Tibial artery (tissue), 4 donors: ENCODE data around the gene RCSD1.

Experiments
- DNase-seq, 2 donors: peaks; one replicate each; pipeline ENCODE4 v3.0.0-alpha.2; 2019
- H3K27ac ChIP-seq, 2 donors: fragments of 200-600 bp; sonication (generic) in 1 of 2; 1 replicate in 1 of 2; 2 replicates in 1 of 2; pipeline ENCODE4 v1.5.1; 2018 to 2019; ENCODE audit warnings: mild to moderate bottlenecking in 1 of 2
- H3K27me3 ChIP-seq, 2 donors: fragments of 200-600 bp; sonication (generic) in 1 of 2; one replicate each; pipeline versions ENCODE4 v1.5.1 to v1.6.0; 2016 to 2019
- H3K36me3 ChIP-seq, 3 donors: fragments of 200-600 bp; sonication (generic) in 2 of 3; one replicate each; pipeline ENCODE4 v1.5.1; 2016 to 2019; ENCODE audit warnings: mild to moderate bottlenecking in 2 of 3
- H3K4me1 ChIP-seq, 4 donors: fragments of 200-600 bp; sonication (generic) in 2 of 4; 1 replicate in 3 of 4; 2 replicates in 1 of 4; pipeline ENCODE4 v1.5.1; 2016 to 2019
- H3K4me3 ChIP-seq, 2 donors: fragments of 200-600 bp; sonication (generic) in 1 of 2; 1 replicate in 1 of 2; 2 replicates in 1 of 2; pipeline ENCODE4 v1.5.1; 2018 to 2019; ENCODE audit warnings: mild to moderate bottlenecking in 2 of 2
- H3K9me3 ChIP-seq, 3 donors: fragments of 200-600 bp; sonication (generic) in 1 of 3; one replicate each; pipeline ENCODE4 v1.5.1; 2016 to 2019
- intact Hi-C: fragments of 100-400 bp; cut with DNase I; formaldehyde crosslinking; loops from one replicate; pipeline ENCODE4 v1.15.0; 2023; ENCODE audit warnings: low total_unique reads
- TF ChIP-seq, protein P1 (sequence below), 2 experiments: fragments of 200-600 bp in 1 of 2; fragments of 450-650 bp in 1 of 2; IDR thresholded peaks; one replicate each; pipeline ENCODE4 v1.5.1; 2017 to 2019; ENCODE audit warnings: antibody characterized with exemption in 2 of 2, mild to moderate bottlenecking in 1 of 2, moderate library complexity in 1 of 2

Gene RCSD1

DNA sequence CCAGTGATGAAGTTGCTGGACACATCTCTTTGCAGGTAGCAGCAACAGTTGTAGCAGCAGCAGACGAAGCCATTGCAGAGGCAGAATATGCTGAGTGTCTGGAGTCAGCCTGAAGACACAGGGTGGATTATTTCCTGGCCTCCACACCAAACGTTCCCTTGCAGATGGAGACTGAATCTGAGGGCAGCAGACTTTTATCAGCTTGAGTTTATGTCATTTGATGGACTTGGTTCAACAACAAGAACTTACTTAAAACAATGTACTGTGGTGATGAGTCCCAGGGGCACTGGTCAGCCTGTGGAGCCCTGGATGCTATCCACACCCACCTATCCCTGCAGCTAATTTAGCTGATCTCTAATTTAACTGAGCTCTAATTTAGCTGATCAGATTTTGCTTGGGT, 74.7 kb downstream of the RCSD1 start:
- Histone ChIP-seq H3K9me3 (no peaks in the 10 kb centered on the region), H3K27me3 (no peaks in the 10 kb centered on the region), H3K36me3 (peaks cover 0 to 10% (median 5%) of the 10 kb centered on the region in 3 donors), H3K27ac (no peak overlapping the region), H3K4me1 (peaks cover 0 to 7% (median 0%) of the 10 kb centered on the region in 4 donors), H3K4me3 (no peak overlapping the region)
- DNase-seq = no peak
- TF ChIP-seq, protein P1, sequence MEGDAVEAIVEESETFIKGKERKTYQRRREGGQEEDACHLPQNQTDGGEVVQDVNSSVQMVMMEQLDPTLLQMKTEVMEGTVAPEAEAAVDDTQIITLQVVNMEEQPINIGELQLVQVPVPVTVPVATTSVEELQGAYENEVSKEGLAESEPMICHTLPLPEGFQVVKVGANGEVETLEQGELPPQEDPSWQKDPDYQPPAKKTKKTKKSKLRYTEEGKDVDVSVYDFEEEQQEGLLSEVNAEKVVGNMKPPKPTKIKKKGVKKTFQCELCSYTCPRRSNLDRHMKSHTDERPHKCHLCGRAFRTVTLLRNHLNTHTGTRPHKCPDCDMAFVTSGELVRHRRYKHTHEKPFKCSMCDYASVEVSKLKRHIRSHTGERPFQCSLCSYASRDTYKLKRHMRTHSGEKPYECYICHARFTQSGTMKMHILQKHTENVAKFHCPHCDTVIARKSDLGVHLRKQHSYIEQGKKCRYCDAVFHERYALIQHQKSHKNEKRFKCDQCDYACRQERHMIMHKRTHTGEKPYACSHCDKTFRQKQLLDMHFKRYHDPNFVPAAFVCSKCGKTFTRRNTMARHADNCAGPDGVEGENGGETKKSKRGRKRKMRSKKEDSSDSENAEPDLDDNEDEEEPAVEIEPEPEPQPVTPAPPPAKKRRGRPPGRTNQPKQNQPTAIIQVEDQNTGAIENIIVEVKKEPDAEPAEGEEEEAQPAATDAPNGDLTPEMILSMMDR (IDR thresholded peaks at IDR 0.05) = no peak
- intact Hi-C loops = no loop called here

DNA sequence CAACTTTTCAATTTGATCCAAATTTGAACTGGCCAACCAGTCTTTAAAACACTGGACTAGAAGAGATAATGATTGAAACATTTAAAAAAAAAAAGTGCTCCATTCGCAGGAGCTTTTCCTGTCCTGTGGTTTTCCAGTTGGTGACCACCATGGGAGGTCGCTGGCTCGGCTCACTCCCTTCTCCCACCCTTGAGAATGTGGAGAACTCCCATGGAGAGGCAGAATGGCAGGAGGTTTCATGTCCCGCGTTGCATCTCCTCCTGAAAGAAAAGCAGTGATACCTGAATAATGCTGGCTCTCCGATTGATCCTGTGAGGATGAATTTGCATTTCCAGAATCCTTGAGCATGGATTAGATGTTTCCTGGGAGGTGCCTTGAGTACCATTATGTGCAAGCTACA, 75.2 kb downstream of the RCSD1 start:
- Histone ChIP-seq H3K36me3 (peaks cover 0 to 10% (median 5%) of the 10 kb centered on the region in 3 donors), H3K27ac (no peak overlapping the region), H3K27me3 (no peaks in the 10 kb centered on the region), H3K4me3 (no peak overlapping the region), H3K4me1 (peaks cover 0 to 7% (median 0%) of the 10 kb centered on the region in 4 donors), H3K9me3 (no peaks in the 10 kb centered on the region)
- TF ChIP-seq, protein P1 (IDR thresholded peaks at IDR 0.05) = no peak
- intact Hi-C loops = no loop called here
- DNase-seq = no peak

DNA sequence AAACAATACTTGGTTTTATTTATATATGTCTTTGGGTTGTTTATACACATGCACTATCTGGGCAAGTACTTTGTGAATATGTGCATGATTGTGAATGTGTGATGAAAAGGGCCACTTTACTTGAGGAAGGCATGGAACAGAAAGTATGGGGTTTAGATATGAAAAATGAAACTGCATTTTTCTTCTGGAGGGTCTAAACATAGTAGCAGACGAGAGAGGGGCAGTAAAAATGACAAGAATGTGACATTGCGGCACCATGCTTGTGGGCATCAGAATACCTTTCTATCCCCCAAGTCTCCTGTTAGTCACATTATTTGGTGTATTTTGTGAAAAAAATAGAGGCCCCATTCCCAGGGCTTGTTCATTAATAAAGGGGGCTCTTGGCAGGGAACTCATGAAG, 76.3 kb downstream of the RCSD1 start:
- DNase-seq = no peak
- Histone ChIP-seq H3K4me3 (no peak overlapping the region), H3K9me3 (no peaks in the 10 kb centered on the region), H3K27me3 (no peaks in the 10 kb centered on the region), H3K4me1 (peaks cover 0 to 4% (median 2%) of the 10 kb centered on the region in 4 donors), H3K36me3 (peaks cover 0 to 10% (median 5%) of the 10 kb centered on the region in 3 donors), H3K27ac (no peak overlapping the region)
- intact Hi-C loops = no loop called here
- TF ChIP-seq, protein P1 (IDR thresholded peaks at IDR 0.05) = no peak

DNA sequence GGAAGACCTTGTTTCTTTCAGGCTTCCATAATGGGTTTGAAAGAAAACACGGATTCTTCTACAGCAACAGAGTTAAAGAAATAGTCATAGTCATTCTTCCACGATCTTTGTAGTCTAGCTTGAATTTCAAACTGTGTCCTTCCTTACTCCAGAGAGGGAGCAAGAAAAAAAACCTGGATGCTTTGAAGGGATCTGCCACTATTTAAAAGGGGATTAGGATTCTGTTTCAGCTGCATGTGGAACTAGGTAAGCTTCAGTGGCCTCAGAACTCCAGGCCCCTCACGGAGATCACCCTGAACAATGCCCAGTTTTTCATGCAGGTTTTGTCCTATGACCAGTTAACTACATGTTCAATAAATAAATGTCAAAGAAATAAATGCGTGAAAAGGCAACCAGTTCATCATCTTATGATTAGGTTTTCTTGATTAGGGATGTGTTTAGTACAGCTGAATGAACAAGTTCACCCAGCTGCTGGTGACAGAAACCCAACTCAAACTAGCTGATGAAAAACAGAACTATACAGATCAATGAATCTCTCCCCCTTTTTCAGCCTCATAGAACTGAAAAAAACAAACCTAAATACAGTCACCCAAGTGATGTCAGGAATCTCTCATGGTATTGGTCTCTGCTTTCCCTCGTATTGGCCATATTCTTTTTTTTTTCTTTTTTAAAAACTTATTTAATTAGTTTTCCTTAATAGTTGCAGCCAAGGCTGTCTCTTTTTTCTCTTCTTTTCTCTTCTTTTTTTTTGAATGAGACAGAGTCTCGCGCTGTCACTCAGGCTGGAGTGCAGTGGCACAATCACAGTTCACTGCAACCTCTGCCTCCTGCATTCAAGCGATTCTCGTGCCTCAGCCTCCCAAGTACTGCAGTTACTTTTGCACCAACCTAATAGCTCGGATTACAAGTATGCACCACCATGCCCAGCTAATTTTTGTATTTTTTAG, 77.2 kb downstream of the RCSD1 start:
- H3K36me3 ChIP-seq = peaks cover 0 to 10% (median 5%) of the 10 kb centered on the region in 3 donors
- TF ChIP-seq, protein P1 (IDR thresholded peaks at IDR 0.05) = no peak
- H3K9me3 ChIP-seq = no peaks in the 10 kb centered on the region
- H3K4me1 ChIP-seq = peaks cover 0 to 10% (median 4%) of the 10 kb centered on the region in 4 donors
- H3K27ac ChIP-seq = no peak overlapping the region
- H3K4me3 ChIP-seq = no peak overlapping the region
- no peaks in the 10 kb centered on the region for H3K27me3 ChIP-seq
- intact Hi-C loops = no loop called here
- DNase-seq = no peak

DNA sequence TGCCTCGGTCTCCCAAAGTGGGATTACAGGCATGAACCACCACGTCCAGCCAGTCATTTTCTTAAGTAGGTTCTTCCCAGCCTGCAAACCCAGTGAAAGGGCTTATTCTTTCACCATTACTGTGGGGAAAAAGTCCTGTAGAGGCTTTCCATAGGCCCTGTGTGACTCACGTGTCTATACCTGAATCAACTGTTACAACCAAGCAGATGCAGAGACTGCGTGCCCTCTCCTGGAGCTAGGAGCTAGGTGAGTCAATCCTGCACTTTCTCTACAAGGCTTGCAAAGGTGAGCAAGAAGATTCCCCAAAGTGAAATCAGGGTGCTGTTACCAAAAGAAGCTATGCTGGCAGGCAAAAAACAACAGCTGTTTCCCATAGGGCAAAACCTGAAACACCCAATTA, 77.9 kb downstream of the RCSD1 start:
- intact Hi-C loops = no loop called here

More for the DNA sequence above, 77.9 kb downstream of the RCSD1 start:
- Histone ChIP-seq H3K36me3 (peaks cover 0 to 10% (median 5%) of the 10 kb centered on the region in 3 donors), H3K4me3 (no peak overlapping the region), H3K27me3 (no peaks in the 10 kb centered on the region), H3K9me3 (no peaks in the 10 kb centered on the region), H3K27ac (no peak overlapping the region), H3K4me1 (peaks cover 0 to 12% (median 4%) of the 10 kb centered on the region in 4 donors)
- DNase-seq = no peak
- TF ChIP-seq, protein P1 (IDR thresholded peaks at IDR 0.05) = no peak
